ENCODE measurements around the gene TDRD10.

TDRD10 gene

DNA sequence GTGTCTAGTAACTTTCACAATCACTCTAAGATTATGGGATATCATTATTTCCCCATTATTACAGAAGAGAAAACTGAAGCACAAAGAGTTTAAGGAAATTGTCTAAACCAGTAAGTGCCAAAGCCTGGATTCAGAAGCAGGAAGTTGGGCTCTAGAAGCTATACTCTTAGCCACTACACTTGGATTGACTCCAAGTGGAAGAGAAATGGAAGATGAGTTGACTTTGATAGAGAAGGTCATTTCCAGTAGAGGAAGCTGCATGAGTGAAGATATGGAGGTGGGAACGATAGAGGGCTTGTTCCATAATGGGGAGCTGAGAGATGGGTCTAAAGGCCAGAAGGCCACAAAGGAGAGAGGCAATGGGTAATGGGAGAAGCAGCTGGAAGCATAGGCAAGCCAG lies 11.7 kb upstream of the TDRD10 start:
- peaks cover 7% of the 10 kb centered on the region for H3K36me3 ChIP-seq (ENCODE audit: insufficient read depth, insufficient read length, low read length)
- H3K9ac ChIP-seq (ENCODE audit: insufficient read length, low read depth) = no peak overlapping the region
- DNase-seq (ENCODE audit: low read depth, low spot score) = no peak
- H3K4me1 ChIP-seq (ENCODE audit: insufficient read depth, insufficient read length) = no peaks in the 10 kb centered on the region
- no peak overlapping the region for H3K4me3 ChIP-seq (ENCODE audit: insufficient read length, low read depth)
- no peaks in the 10 kb centered on the region for H3K27me3 ChIP-seq (ENCODE audit: insufficient read depth, insufficient read length)
- H3K9me3 ChIP-seq (ENCODE audit: insufficient read depth, low read length) = no peaks in the 10 kb centered on the region
- no peak for TF ChIP-seq SUZ12 (IDR thresholded peaks at IDR 0.05; ENCODE audit: extremely low read depth, insufficient read depth, insufficient read length)
- no peak for TF ChIP-seq YY1 (IDR thresholded peaks at IDR 0.05; ENCODE audit: insufficient read depth, insufficient read length)
- TF ChIP-seq ZNF274 (IDR thresholded peaks at IDR 0.05; ENCODE audit: low read depth, low read length) = no peak

DNA sequence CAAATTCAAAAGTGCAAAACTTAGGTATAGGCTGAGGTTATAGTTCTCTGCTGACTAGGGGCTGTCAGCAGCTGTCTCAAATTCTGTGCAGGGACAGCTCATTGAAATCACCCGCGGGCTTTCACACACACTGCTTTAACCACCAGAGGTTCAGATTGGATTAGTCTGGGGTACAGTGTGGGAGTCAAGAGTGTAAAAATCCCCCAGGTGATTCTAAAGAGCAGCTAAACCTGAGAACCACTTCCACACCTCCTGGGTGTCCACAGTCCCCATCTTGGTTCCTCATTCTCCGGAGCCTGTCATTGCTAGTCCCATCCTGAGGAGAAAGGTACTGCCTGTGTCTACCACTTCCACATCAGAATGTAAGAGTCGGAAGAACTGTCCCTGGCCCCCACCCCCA lies 9.9 kb upstream of the TDRD10 start:
- H3K4me1 ChIP-seq (ENCODE audit: insufficient read depth, insufficient read length) = no peaks in the 10 kb centered on the region
- no peak for DNase-seq (ENCODE audit: low read depth, low spot score)
- no peak overlapping the region for H3K9ac ChIP-seq (ENCODE audit: insufficient read length, low read depth)
- no peaks in the 10 kb centered on the region for H3K36me3 ChIP-seq (ENCODE audit: insufficient read depth, insufficient read length, low read length)
- H3K9me3 ChIP-seq (ENCODE audit: insufficient read depth, low read length) = no peaks in the 10 kb centered on the region
- no peak for TF ChIP-seq YY1 (IDR thresholded peaks at IDR 0.05; ENCODE audit: insufficient read depth, insufficient read length)
- TF ChIP-seq SUZ12 (IDR thresholded peaks at IDR 0.05; ENCODE audit: extremely low read depth, insufficient read depth, insufficient read length) = no peak
- no peak for TF ChIP-seq ZNF274 (IDR thresholded peaks at IDR 0.05; ENCODE audit: low read depth, low read length)
- H3K27me3 ChIP-seq (ENCODE audit: insufficient read depth, insufficient read length) = no peaks in the 10 kb centered on the region
- no peak overlapping the region for H3K4me3 ChIP-seq (ENCODE audit: insufficient read length, low read depth)

DNA sequence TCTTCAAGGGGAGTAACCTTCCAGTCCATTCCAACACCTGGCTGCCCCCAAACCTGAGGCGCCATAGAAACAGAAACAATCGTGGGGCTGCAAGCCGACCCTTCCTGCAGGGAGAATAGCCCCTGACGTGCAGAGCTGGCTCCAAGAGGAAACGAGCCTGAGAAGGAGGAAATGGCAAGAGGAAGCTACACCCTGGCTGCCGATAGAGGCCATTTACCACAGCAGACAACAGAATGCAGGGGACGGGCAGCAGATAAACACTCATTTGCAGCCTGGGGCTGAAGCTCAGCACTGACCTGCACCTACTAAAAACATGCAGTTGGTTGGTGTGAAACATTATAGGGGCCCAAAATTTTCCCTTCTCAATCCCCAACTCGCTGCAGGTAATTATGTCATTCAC lies 8.7 kb upstream of the TDRD10 start:
- H3K36me3 ChIP-seq (ENCODE audit: insufficient read depth, insufficient read length, low read length) = no peaks in the 10 kb centered on the region
- TF ChIP-seq YY1 (IDR thresholded peaks at IDR 0.05; ENCODE audit: insufficient read depth, insufficient read length) (no peak), ZNF274 (IDR thresholded peaks at IDR 0.05; ENCODE audit: low read depth, low read length) (no peak), SUZ12 (IDR thresholded peaks at IDR 0.05; ENCODE audit: extremely low read depth, insufficient read depth, insufficient read length) (no peak)
- H3K27me3 ChIP-seq (ENCODE audit: insufficient read depth, insufficient read length) = no peaks in the 10 kb centered on the region
- no peak overlapping the region for H3K9ac ChIP-seq (ENCODE audit: insufficient read length, low read depth)
- no peaks in the 10 kb centered on the region for H3K9me3 ChIP-seq (ENCODE audit: insufficient read depth, low read length)
- H3K4me3 ChIP-seq (ENCODE audit: insufficient read length, low read depth) = no peak overlapping the region
- no peaks in the 10 kb centered on the region for H3K4me1 ChIP-seq (ENCODE audit: insufficient read depth, insufficient read length)
- DNase-seq (ENCODE audit: low read depth, low spot score) = no peak

DNA sequence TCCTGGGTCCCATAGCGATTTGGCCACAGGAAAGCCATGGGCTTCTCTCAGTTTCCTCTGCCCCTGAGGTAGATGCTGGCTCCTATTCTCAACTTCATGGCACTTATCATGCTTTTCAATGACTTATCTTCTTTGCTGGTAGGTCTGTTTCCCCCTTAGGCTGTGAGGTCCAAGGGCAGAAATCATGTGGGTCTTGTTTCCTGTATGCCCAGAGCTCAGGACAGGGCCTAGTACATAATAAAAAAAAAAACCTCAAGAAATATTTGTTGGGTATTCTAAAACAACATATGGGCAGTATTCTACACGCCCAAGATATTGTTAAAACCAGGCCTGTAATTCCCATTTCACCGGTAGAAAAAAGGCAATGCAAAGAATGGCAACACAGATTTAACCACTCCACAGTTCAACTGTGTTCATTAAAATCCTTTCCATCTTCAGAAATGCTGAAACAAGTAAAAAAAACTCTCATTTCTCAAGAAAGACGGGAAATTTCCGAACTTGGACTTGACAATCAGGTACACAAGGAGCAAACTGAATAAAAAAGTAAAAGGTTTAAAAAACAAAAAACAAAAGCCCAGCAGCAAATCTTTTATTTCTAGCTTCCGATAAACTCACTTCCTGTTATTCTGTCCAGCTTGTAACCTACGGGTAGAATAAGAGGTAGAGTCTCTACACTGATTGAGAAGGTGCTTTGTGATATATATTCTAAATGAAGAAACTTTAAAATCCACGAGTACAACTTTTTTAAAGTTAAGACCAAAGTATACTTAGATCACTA lies 6.3 kb upstream of the TDRD10 start:
- TF ChIP-seq YY1 (IDR thresholded peaks at IDR 0.05; ENCODE audit: insufficient read depth, insufficient read length) (no peak), SUZ12 (IDR thresholded peaks at IDR 0.05; ENCODE audit: extremely low read depth, insufficient read depth, insufficient read length) (no peak), ZNF274 (IDR thresholded peaks at IDR 0.05; ENCODE audit: low read depth, low read length) (no peak)
- DNase-seq (ENCODE audit: low read depth, low spot score) = no peak
- Histone ChIP-seq H3K9ac (ENCODE audit: insufficient read length, low read depth) (no peak overlapping the region), H3K4me1 (ENCODE audit: insufficient read depth, insufficient read length) (no peaks in the 10 kb centered on the region), H3K27me3 (ENCODE audit: insufficient read depth, insufficient read length) (peaks cover 20% of the 10 kb centered on the region), H3K4me3 (ENCODE audit: insufficient read length, low read depth) (no peak overlapping the region), H3K36me3 (ENCODE audit: insufficient read depth, insufficient read length, low read length) (no peaks in the 10 kb centered on the region), H3K9me3 (ENCODE audit: insufficient read depth, low read length) (no peaks in the 10 kb centered on the region)

DNA sequence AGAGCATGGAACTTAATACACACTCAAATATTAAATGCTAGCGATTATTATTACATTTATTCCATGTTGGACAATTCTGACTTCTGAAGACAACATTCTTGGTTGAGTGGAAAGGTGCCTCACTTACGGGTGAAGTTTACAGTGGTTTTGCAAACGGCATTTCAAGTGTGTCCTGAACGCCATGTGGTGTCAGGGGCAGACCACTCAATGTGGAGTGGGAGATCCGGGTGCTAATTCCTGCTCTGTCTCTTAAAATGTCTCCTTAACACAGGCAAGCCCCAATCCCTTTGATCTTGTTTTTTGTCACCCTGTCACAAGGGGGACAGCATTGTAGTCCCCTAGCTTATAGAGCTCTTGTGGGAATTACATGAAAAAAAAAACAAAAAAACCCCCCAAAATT lies 5.6 kb upstream of the TDRD10 start:
- TF ChIP-seq ZNF274 (IDR thresholded peaks at IDR 0.05; ENCODE audit: low read depth, low read length) (no peak), SUZ12 (IDR thresholded peaks at IDR 0.05; ENCODE audit: extremely low read depth, insufficient read depth, insufficient read length) (no peak), YY1 (IDR thresholded peaks at IDR 0.05; ENCODE audit: insufficient read depth, insufficient read length) (no peak)
- Histone ChIP-seq H3K9ac (ENCODE audit: insufficient read length, low read depth) (no peak overlapping the region), H3K9me3 (ENCODE audit: insufficient read depth, low read length) (no peaks in the 10 kb centered on the region), H3K36me3 (ENCODE audit: insufficient read depth, insufficient read length, low read length) (no peaks in the 10 kb centered on the region), H3K27me3 (ENCODE audit: insufficient read depth, insufficient read length) (peaks cover 27% of the 10 kb centered on the region), H3K4me1 (ENCODE audit: insufficient read depth, insufficient read length) (no peaks in the 10 kb centered on the region), H3K4me3 (ENCODE audit: insufficient read length, low read depth) (no peak overlapping the region)
- no peak for DNase-seq (ENCODE audit: low read depth, low spot score)

DNA sequence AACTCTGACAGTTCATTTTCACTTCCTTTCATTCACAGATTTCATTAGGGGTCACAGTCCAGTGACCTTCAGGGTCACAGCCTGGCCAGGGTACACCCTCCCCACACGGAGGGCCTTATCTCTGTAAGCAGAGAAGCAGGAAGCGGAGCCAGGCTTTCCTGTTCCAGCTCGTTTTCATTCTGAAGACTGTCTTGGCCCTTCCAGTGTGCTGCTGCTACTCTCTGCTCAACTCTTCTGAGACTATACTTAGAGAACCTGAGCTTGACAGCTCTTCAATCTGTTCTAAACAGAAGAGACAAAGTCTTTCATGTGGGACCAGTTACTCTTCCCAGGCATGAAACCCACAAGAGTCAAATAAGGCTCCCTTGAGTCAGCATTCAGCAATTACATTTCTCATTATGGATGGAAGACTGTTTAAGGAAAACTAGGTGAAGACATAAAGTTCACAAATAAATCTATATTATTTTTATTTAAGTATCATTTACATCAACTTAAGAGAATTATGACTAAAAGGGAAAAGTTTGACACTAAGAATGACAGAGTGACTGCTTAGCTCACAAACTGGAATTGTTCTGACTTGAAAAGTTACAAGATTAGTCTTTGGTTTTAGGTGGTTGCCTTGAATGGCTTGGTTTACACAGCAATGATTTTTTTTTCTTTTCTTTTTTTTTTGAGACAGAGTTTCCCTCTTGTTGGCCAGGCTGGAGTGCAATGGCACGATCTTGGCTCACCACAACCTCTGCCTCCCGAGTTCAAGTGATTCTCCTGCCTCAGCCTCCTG lies 4.8 kb upstream of the TDRD10 start:
- H3K27me3 ChIP-seq (ENCODE audit: insufficient read depth, insufficient read length) = peaks cover 35% of the 10 kb centered on the region

DNA sequence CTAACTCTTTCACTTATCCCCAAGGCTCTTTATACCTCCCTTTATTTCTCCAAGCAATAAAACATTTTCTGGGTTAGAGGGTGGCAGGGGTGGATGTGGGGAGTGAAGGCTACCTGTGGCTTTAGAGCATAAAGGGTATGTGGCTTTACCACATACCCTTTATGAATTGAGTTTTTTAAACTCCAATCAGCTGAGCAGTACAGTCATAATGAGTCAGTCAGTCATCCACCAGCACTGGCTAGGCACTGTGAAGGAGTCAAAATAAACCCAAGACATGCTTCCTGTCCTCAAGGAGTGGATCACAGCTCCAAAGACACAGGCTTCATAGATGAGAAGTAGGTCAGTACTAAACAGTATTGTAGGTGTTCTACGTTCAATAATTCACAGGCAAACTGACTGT lies 2.6 kb upstream of the TDRD10 start:
- H3K36me3 ChIP-seq (ENCODE audit: insufficient read depth, insufficient read length, low read length) = no peaks in the 10 kb centered on the region
- no peak overlapping the region for H3K4me3 ChIP-seq (ENCODE audit: insufficient read length, low read depth)
- peak; percentile 20 for TF ChIP-seq SUZ12 (IDR thresholded peaks at IDR 0.05; ENCODE audit: extremely low read depth, insufficient read depth, insufficient read length)
- TF ChIP-seq ZNF274 (IDR thresholded peaks at IDR 0.05; ENCODE audit: low read depth, low read length) = no peak
- no peak for TF ChIP-seq YY1 (IDR thresholded peaks at IDR 0.05; ENCODE audit: insufficient read depth, insufficient read length)
- H3K27me3 ChIP-seq (ENCODE audit: insufficient read depth, insufficient read length) = peaks cover 55% of the 10 kb centered on the region
- no peaks in the 10 kb centered on the region for H3K4me1 ChIP-seq (ENCODE audit: insufficient read depth, insufficient read length)
- DNase-seq (ENCODE audit: low read depth, low spot score) = no peak
- no peak overlapping the region for H3K9ac ChIP-seq (ENCODE audit: insufficient read length, low read depth)
- peaks cover 5% of the 10 kb centered on the region; the same call in 1 of the 2 replicates for H3K9me3 ChIP-seq (ENCODE audit: insufficient read depth, low read length)

More for the DNA sequence above, 4.8 kb upstream of the TDRD10 start:
- no peak overlapping the region for H3K9ac ChIP-seq (ENCODE audit: insufficient read length, low read depth)
- no peak for TF ChIP-seq YY1 (IDR thresholded peaks at IDR 0.05; ENCODE audit: insufficient read depth, insufficient read length)
- TF ChIP-seq ZNF274 (IDR thresholded peaks at IDR 0.05; ENCODE audit: low read depth, low read length) = no peak
- no peak for TF ChIP-seq SUZ12 (IDR thresholded peaks at IDR 0.05; ENCODE audit: extremely low read depth, insufficient read depth, insufficient read length)
- DNase-seq (ENCODE audit: low read depth, low spot score) = no peak
- H3K36me3 ChIP-seq (ENCODE audit: insufficient read depth, insufficient read length, low read length) = no peaks in the 10 kb centered on the region
- no peaks in the 10 kb centered on the region for H3K9me3 ChIP-seq (ENCODE audit: insufficient read depth, low read length)
- H3K4me3 ChIP-seq (ENCODE audit: insufficient read length, low read depth) = no peak overlapping the region
- H3K4me1 ChIP-seq (ENCODE audit: insufficient read depth, insufficient read length) = no peaks in the 10 kb centered on the region
